MM.1S (cell line): ENCODE data around the gene GAPDHS.

ENCODE experiments used
- DNase-seq: peaks from one replicate; pipeline ENCODE4 v3.0.0-alpha.2; 2015
- H2AFZ ChIP-seq: fragments of 300-600 bp; sonication (generic); 2 replicates; pipeline ENCODE4 v1.6.0; 2016; ENCODE audit warnings: antibody characterized with exemption, low read length
- H3F3A ChIP-seq: fragments of 300-600 bp; sonication (generic); 2 replicates; pipeline ENCODE4 v1.6.1; 2016; ENCODE audit warnings: mild to moderate bottlenecking, antibody characterized with exemption, low read length, moderate library complexity, mixed read lengths; ENCODE audit not compliant: insufficient read depth
- H3K27ac ChIP-seq: fragments of 300-600 bp; sonication (generic); 2 replicates; pipeline ENCODE4 v1.5.1; 2016; ENCODE audit warnings: mild to moderate bottlenecking, low read length
- H3K27me3 ChIP-seq: fragments of 300-600 bp; sonication (generic); replicated peaks from 2 replicates; pipeline ENCODE4 v1.6.0; 2016; ENCODE audit warnings: low read length; ENCODE audit not compliant: insufficient read depth
- H3K36me3 ChIP-seq: fragments of 300-600 bp; sonication (generic); replicated peaks from 2 replicates; pipeline ENCODE4 v1.6.1; 2016; ENCODE audit warnings: mild to moderate bottlenecking, low read length, mixed read lengths; ENCODE audit not compliant: insufficient read depth
- H3K4me1 ChIP-seq: fragments of 300-600 bp; sonication (generic); 2 replicates; pipeline ENCODE4 v1.6.1; 2016; ENCODE audit warnings: low read length, mixed read lengths
- H3K4me2 ChIP-seq: fragments of 300-600 bp; sonication (generic); 2 replicates; pipeline ENCODE4 v1.6.0; 2016; ENCODE audit warnings: low read depth, low read length
- H3K4me3 ChIP-seq: fragments of 300-600 bp; sonication (generic); 2 replicates; pipeline ENCODE4 v1.5.1; 2016; ENCODE audit warnings: low read length, mixed read lengths
- H3K79me2 ChIP-seq: fragments of 300-600 bp; sonication (generic); 2 replicates; pipeline ENCODE4 v1.6.1; 2016; ENCODE audit warnings: mixed run types, low read length, mixed read lengths
- H3K9ac ChIP-seq: fragments of 300-600 bp; sonication (generic); 2 replicates; pipeline ENCODE4 v1.6.1; 2016; ENCODE audit warnings: low read length, mixed read lengths
- H3K9me2 ChIP-seq: fragments of 300-600 bp; sonication (generic); replicated peaks from 2 replicates; pipeline ENCODE4 v1.6.1; 2016; ENCODE audit warnings: mild to moderate bottlenecking, low read length, mixed read lengths; ENCODE audit not compliant: insufficient read depth
- H3K9me3 ChIP-seq: fragments of 300-600 bp; sonication (generic); replicated peaks from 2 replicates; pipeline ENCODE4 v1.6.1; 2016; ENCODE audit warnings: mild to moderate bottlenecking, low read length, mixed read lengths; ENCODE audit not compliant: insufficient read depth
- H4K20me1 ChIP-seq: fragments of 300-600 bp; sonication (generic); 2 replicates; pipeline ENCODE4 v1.6.1; 2016; ENCODE audit warnings: mild to moderate bottlenecking, low read length, moderate library complexity, mixed read lengths; ENCODE audit not compliant: insufficient read depth
- EZH2 ChIP-seq: fragments of 300-600 bp; sonication (generic); optimal IDR thresholded peaks from 2 replicates; pipeline ENCODE3; 2017; ENCODE audit warnings: low read depth, mild to moderate bottlenecking, antibody characterized with exemption, low read length, mixed read lengths
- EZH2phosphoT487 ChIP-seq: fragments of 300-600 bp; sonication (generic); IDR thresholded peaks from 2 replicates; pipeline ENCODE4 v1.6.1; 2018; ENCODE audit warnings: antibody characterized with exemption, low read length
- TF ChIP-seq, protein P1 (sequence below): fragments of 300-600 bp; sonication (generic); IDR thresholded peaks from 2 replicates; pipeline ENCODE4 v1.5.1; 2016; ENCODE audit warnings: antibody characterized with exemption, low read length, mixed read lengths

Gene GAPDHS

DNA sequence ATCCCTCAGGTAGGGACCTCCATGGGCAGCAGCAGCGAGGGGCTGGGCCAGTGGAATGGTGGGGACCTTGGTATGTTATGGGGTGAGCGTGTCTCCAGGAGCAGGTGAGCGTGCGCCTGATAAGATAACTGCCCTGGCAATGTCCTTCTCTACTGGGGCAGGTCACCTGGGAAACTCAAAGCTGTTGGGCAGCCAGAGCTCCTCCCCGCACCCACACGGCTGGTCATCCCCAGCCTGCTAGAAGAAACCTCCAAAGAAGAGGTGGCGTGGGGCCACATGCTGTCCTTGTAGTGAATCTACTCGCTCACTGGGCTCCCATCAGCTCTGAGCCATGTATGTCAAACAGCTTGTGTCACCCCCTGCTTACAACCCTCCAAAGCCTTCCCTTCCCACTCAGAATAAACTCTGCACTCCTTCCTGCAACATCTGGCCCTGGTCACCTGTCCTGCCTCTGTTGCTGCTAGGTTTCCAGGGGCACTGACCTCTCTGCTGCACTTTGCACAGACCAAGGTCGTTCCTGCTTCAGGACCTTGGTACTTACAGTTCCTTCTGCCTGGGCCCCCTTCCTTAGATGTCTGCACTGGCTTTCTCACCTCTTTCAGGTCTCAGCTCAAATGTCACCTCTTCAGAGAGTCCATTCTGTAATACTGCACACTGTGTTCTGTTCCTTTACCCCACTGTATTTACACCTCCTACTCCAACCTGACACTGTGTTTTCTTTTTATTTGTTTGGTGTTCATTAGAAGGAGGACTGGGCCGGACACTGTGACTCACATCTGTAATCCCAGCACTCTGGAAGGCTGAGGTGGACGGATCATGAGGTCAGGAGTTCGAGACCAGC lies 32.0 kb downstream of the GAPDHS start:
- Histone ChIP-seq H3K9me2 (no peaks in the 10 kb centered on the region), H3K36me3 (no peaks in the 10 kb centered on the region), H2AFZ (no peak overlapping the region), H3K27ac (no peak overlapping the region), H3K4me1 (no peaks in the 10 kb centered on the region), H3F3A (no peaks in the 10 kb centered on the region), H3K4me3 (no peak overlapping the region), H3K9ac (no peak overlapping the region), H3K4me2 (no peak overlapping the region), H3K27me3 (peaks cover 82% of the 10 kb centered on the region), H3K79me2 (no peaks in the 10 kb centered on the region), H4K20me1 (no peaks in the 10 kb centered on the region), H3K9me3 (no peaks in the 10 kb centered on the region)
- no peak for DNase-seq
- no peak for TF ChIP-seq EZH2
- TF ChIP-seq EZH2phosphoT487, result no peak
- TF ChIP-seq, protein P1, sequence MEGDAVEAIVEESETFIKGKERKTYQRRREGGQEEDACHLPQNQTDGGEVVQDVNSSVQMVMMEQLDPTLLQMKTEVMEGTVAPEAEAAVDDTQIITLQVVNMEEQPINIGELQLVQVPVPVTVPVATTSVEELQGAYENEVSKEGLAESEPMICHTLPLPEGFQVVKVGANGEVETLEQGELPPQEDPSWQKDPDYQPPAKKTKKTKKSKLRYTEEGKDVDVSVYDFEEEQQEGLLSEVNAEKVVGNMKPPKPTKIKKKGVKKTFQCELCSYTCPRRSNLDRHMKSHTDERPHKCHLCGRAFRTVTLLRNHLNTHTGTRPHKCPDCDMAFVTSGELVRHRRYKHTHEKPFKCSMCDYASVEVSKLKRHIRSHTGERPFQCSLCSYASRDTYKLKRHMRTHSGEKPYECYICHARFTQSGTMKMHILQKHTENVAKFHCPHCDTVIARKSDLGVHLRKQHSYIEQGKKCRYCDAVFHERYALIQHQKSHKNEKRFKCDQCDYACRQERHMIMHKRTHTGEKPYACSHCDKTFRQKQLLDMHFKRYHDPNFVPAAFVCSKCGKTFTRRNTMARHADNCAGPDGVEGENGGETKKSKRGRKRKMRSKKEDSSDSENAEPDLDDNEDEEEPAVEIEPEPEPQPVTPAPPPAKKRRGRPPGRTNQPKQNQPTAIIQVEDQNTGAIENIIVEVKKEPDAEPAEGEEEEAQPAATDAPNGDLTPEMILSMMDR, result no peak

DNA sequence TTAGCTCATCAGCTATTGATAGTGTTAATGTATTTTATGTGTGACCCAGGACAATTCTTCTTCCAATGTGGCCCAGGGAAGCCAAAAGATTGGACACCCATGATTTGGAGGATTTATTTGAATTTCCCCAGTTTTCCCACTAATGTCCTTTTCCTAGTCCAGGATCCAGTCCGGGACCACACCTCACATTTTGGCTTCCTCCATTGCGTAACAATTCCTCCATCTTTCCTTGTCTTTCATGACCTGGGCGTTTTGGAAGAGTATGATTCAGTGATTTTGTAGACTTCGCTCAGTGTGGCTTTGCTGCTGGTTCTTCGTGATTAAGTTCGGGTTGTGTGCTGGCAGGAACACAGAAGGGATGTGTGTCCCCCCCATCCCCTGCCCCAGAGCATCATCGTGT lies 33.5 kb downstream of the GAPDHS start:
- Histone ChIP-seq H3K27ac (no peak overlapping the region), H3K36me3 (no peaks in the 10 kb centered on the region), H3K27me3 (peaks cover 80% of the 10 kb centered on the region), H3K4me2 (no peak overlapping the region), H3K9me2 (no peaks in the 10 kb centered on the region), H3K4me1 (no peaks in the 10 kb centered on the region), H3K4me3 (no peak overlapping the region), H3K79me2 (no peaks in the 10 kb centered on the region), H3F3A (no peaks in the 10 kb centered on the region), H3K9ac (no peak overlapping the region), H4K20me1 (no peaks in the 10 kb centered on the region), H3K9me3 (no peaks in the 10 kb centered on the region), H2AFZ (no peak overlapping the region)
- TF ChIP-seq EZH2, result no peak
- TF ChIP-seq, protein P1, result no peak
- no peak for TF ChIP-seq EZH2phosphoT487
- no peak for DNase-seq

DNA sequence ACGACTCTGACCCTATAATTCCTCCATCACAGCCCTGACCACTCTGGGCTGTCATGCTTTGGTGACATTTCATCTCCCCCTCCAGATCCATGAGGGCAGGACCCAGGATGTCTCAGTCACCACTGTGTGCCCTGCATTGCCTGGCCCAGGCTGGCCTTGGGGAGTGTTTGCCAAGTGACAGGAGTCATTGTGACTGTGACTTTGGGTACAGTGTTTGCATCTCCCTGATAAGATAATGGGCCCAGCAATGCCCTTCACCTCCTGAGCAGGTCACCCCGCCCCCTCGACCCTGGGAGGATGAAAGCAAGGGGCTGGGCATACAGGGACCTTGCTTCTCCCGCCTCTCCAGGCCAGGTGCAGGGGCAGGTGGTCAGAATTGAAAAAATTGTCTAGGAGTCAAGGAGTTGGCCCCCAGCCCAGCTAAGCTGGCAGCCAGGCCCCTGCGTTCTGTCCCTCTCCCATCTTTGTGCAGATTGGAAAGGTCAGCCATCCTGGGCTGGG lies 36.1 kb downstream of the GAPDHS start:
- peaks cover 79% of the 10 kb centered on the region for H3K27me3 ChIP-seq
- H3K9me2 ChIP-seq, result no peaks in the 10 kb centered on the region
- H3K4me3 ChIP-seq, result no peak overlapping the region
- H3K79me2 ChIP-seq, result no peaks in the 10 kb centered on the region
- no peaks in the 10 kb centered on the region for H4K20me1 ChIP-seq
- DNase-seq, result no peak
- no peaks in the 10 kb centered on the region for H3F3A ChIP-seq
- no peak overlapping the region for H3K9ac ChIP-seq
- H3K9me3 ChIP-seq, result no peaks in the 10 kb centered on the region
- no peaks in the 10 kb centered on the region for H3K4me1 ChIP-seq
- H3K36me3 ChIP-seq, result no peaks in the 10 kb centered on the region
- TF ChIP-seq, protein P1, result no peak
- TF ChIP-seq EZH2phosphoT487 (no peak), EZH2 (no peak)
- H3K4me2 ChIP-seq, result no peak overlapping the region
- H2AFZ ChIP-seq, result no peak overlapping the region
- H3K27ac ChIP-seq, result no peak overlapping the region
